Hindlimb muscle (tissue), 1 donor: ENCODE results near the gene ANGPTL5. TPM values are rescaled to one million over a fixed set of nuclear protein-coding genes. Genes with fewer than 3 reads are reported as not detected.
A peak's percentile ranks its signal among the peaks of the same experiment; 100 is the strongest.
"Not testable (repeated sequence)": the region's sequence is repeated elsewhere in the genome, so short reads cannot be mapped to it uniquely, and the experiment has no call there.

Experiments used
- DNase-seq: peaks from one replicate; pipeline ENCODE4 v3.0.0-alpha.2; 2013
- polyA plus RNA-seq: library from polyadenylated mRNA; unstranded; fragments of 120-200 nt; gene quantifications from one replicate; pipeline ENCODE4 v1.2.1, GENCODE V29; 2013; ENCODE audit not compliant: insufficient read length

ANGPTL5 gene
- not detected for polyA plus RNA-seq

DNA sequence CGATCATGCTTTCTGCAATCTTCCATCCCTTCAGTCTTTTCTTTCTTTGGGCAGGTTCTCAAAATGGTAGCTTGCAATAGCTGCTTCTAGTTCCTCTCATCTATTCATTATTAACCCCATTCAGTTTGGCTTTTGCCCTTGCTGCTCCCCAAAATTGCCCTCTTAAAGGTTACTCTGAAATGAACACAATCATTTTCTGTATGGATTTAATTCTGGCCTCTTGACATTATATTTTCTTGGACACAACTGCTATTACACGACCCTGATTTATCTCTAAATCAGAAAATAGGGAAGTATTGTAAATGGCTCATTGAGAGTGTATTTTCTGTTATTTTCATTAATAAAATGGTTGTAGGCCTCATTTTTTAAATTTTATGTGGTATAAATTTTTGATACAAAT lies at the start of gene ANGPTL5:
ANGPTL5 (minus strand) TSS at position 101 of the 400 bp plus-strand sequence. CDS start 8,613 bp downstream, outside the sequence.
- DNase-seq, result no peak

DNA sequence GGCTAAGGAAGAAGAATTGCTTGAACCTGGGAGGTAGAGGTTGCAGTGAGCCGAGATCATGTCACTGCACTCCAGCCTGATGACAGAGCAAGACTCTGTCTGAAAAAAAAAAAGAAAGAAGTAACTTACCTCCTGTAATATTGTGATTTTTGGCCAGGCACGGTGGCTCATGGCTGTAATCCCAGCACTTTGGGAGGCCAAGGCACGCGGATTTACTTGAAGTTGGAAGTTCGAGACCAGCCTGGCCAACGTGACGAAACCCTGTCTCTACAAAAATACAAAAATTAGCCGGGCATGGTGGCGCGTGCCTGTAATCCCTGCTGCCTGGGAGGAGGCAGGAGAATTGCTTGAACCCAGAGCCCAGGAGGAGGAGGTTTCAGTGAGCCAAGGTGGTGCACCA lies 47.9 kb upstream of the ANGPTL5 start:
- not testable (repeated sequence) for DNase-seq

DNA sequence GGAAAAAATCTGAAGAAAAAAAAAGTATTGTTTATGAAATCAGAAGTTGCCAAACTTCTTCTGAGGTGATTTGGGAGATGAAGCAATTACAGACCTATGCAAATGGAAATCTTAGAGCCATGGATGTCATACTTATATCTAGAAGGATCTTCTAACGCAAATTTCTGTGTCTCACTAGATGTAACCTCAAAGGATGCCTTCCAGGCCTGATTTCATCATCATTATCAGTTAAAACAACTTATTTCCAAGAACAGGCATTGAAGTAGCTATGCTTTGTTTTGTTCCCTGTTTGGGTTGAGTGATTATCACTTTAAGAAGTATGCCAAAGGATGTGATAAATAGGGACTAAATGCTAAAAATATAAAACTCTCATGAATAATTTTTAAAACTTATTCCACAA lies 43.9 kb upstream of the ANGPTL5 start:
- no peak for DNase-seq

DNA sequence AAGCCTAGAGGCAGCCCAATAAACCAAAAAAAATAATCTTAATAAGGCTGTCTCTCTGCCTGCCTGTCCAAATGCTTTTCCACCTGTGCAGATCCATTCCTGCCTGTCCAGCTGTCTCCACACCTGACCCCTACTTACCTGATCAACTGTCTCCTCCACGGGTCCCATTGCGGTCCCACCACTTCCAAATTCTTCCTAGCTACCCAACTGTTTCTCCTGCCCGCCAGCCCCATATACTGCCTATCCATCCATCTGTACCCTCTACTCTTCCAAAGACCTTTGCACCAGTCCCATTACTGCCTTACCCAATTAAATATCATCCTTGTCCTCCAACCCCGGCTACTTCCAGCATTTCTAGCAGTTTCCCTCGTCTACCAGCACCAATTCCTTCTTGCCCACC lies 39.4 kb upstream of the ANGPTL5 start:
- no peak for DNase-seq

DNA sequence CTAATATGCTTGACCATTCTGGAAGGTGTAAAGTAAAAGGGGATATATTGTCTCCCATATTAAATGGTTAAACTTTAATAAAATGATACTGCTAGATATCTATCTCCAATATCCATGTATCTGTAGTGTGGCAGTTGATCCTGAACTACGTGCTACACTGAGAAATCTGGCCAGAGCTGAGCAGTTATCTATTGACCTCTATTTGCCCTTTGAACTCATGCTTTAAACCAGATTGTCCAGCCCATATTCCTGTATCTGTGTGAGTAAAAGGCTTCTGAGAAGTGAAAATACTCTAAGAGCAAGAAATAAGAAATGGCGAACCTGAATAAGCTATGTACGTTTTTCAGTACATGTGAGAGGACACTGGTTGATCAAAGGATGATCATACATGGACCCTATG lies 39.0 kb upstream of the ANGPTL5 start:
- DNase-seq, result no peak

DNA sequence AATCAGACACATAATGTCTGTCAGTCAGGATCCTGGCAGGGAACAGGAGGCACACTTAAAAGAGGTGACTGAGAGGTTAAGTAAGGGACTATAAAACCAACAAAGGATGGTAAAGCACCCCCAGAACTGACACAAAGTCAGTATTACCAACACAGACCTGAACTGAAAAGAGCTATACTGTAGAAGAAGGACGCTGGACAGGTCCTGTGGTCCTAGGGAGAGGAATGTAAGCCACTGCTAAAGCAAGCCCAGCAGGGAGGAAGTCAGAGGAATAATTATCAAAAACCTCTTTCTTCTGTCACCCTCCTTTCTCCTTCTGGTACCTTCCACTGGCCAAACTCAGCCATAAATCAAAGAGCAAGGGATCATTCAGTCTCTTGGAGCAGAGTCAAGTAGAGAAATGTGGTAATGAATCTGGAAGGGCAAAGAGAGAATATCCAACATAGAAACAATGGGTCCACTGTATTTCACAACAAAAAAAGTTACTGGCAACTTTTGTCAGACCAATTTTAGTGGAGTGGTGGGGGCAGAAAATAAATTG lies 33.4 kb upstream of the ANGPTL5 start:
- no peak for DNase-seq

DNA sequence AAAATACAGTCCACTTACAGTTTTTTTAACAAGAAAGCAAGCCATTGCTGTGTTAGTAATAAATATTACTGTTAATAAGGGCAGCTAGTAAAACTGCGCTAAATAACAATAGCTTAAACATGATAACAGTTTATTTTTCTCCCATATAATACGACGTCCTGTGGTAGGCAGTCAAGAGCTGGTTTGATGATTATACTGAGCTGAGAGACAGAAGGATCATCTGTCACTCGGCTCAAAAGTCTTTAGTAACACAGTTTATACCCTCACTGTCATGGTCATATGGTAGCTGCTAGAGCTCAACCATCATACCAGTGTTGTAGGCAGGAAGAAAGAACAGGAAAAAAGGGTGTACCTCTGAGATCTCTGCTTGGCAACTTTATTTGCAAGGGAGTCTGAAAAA lies 29.1 kb upstream of the ANGPTL5 start:
- DNase-seq, result no peak

DNA sequence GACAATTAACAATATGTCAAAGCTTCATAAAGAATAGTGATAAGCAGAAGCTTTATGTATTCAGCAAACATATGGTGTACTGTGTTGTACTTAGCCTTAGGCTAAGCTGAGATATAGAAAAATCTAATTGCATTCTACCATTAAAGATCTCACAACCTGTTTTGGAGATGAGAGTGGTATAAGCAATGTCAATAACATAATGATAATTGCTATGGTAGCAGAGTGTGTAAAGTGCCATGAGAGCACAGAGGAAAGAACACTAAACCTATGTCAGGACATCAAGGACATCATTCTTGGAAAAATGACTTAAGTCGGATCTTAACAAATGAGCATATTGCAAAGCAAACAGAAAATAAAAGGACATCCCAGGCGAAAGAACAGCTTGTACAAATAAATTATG lies 28.6 kb upstream of the ANGPTL5 start:
- DNase-seq, result no peak

DNA sequence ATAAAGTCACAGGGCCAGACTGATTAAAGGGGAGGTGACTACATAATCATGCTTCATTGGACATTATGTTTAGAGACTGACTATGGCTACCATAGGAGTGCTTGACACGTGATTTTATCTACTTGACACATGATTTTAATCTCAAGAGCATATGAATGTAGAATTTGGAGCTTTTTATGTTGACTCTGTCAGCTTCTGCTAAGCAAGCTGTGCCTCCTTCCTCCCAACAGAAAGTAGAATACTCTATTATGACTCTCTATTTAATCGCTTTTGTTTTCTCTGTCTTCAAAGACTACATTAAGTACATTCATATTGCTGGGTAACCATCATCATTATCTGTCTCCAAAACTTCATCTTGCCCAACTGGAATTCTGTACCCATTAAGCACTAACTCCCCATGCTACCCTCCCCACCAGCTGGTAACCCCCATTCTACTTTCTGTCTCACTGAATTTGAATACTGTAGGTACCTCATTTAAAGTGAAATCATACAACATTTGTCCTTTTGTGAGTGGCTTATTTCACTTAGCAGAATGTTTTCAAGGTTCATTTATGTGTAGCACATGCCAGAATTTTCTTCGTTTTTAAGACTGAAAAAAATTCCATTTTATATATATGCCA lies 24.7 kb upstream of the ANGPTL5 start:
- no peak for DNase-seq

DNA sequence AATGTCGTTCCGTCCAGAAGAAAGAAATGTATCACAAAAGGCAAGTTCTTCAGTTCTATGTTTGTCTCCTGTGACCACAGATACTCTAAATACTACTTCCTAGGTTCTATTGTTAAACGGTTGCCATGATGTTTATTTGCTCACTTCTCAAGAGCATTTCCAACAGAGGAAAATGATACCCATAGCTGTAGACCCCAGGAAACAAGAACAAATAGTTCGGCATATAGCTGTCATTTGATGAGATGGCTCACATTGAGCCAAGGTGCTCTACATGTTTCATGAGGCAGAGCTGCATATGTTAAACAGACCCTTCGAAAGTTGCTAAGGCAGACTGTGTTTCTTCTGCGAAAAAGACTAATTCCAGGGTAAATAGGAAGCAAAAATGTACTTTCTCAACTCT lies 15.4 kb upstream of the ANGPTL5 start:
- DNase-seq, result no peak

DNA sequence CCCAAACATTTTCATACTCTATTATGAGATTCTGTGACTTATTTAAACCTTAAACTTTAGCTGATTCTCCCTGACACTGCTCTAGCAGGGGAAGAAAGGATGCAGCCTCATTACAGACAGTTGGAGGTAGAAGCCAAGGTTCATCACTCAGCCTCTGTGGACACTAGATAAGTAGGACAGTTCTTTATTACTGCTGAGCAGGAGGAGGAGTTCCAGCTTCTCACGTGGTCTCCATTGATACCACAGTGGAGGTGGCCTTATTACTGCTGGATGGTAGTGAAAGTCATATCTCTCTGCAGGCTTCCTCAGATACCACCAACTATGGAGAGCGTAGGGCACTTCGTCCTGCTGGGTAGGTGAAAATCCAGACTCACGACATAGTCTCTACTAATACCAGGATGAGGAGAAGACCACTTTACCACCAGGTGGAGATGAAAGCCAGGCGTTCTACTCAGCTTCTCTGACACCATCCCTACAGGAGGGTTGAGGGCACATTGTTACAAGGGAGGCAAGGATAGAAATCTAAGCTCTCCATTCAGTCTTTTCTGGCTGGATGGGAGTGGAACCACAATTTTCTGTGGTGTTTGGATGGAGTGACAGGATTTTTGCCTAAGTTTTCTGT lies 13.1 kb upstream of the ANGPTL5 start:
- DNase-seq, result no peak

DNA sequence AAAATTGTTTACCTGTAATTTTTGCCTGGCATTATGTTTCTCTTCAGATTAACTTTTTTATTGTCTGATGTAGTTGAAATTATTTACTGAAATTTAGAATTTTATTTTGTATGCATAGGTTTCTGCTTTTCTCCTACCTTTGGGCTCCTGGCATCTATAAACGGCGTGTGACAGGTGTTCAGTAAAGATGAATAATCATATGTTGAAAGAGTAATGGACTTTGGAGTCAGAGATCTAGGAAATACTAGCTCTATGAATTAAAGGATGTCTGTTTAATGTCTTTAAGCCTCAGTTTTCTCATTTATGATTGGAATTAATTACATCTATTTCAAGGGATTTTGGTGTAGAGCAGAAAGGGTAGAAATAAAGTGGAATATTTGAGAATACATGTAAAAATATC lies 7.2 kb upstream of the ANGPTL5 start:
- no peak for DNase-seq

DNA sequence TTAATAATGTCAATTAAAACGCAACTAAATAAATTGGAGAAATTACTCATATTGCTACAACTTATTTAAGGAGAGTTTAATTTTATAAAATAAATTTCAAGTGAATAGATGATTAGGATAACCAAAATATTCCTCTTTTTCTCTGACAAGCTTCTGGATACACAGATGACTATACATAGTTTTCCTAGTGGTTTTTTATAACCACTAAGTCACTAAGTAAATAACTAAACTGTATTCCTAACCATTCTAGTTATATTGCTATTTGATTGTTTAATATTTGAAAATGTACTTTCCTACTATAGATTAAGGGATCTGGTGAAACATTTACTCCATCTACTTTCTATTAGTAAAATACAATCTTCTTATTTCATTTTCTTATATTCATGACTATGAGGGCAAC lies 4.7 kb upstream of the ANGPTL5 start:
- no peak for DNase-seq

DNA sequence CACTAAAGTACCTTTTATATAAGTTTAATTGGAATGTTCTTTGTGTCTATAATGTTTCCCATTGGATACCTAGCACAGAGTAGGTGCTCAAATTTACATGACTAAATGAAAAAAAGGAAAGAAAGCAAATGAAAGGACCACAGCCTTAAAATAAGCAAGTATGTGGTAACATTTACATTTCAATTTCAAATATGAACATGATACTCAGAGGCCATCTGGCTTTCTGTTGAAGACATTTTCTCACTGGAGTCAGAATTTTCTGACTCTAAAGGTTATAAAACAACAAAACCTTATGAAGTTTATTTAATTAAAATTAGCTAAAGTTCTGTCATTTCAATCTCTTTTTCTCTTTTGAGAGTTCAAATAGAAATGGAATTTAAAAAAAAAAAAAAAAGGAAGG lies 904 bp upstream of the ANGPTL5 start:
- DNase-seq, result no peak

DNA sequence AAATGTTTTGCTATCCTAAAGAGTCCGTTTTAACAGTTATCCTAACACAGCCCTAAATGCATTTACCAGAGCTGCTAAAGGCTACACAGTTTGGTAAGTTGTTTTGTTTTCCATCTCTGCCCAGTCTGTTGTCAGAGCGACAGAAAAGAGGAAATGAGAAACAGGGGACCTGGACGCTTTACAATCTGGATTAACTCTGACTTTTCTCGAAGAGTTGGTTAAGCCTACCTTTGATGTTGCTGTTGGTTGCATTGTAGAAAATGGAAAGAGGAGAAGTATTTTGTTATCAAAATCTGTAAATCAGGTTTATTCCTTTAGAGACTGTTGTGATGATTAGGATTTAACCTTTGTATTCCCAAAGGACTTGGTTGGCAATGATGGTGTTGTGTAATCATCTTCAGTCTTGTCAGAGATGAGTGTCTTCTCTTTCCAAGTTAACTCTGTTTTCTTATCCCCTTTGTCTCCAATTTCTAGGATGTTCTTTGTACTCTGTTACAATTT lies 481 bp downstream of the ANGPTL5 start:
- peak; percentile 73 for DNase-seq

DNA sequence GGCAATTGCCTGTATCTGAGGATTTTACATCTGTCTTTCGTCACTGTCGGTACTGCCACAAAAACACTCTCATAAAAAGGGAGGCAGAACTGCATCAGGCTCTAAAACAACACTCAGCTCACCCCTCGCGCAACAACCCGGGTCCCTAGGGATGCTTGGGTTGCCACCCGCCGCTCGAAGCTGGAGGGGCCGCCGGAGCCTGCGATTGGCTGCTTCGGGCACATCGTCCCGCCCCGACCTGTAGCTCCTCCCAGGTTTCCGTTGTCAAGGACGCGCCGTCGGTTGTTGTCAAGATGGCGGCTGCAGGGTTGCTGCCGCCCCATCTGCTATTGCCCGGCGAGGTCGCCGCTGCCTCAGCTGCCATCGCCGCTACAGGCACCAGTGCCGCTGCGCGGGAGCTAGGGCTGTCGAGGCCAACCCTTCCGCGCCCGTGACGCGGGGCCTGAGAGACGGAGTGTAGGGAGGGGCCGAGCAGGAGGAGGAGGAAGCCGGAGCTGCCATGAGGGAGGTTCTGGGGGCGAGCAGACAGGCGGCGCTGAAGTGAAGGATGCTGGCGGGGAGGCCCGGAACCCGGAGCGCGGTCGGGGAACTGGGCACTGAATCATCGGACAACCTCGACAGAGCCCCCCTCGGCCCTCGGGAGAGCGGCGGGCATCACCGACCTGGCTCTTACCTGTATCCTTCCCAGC lies 1.4 kb downstream of the ANGPTL5 start, which contains the start of gene CEP126:
CEP126 (plus strand) TSS at position 273 of the 689 bp plus-strand sequence; CDS start at position 548, 275 bp downstream.
- peak; percentile 95 for DNase-seq

DNA sequence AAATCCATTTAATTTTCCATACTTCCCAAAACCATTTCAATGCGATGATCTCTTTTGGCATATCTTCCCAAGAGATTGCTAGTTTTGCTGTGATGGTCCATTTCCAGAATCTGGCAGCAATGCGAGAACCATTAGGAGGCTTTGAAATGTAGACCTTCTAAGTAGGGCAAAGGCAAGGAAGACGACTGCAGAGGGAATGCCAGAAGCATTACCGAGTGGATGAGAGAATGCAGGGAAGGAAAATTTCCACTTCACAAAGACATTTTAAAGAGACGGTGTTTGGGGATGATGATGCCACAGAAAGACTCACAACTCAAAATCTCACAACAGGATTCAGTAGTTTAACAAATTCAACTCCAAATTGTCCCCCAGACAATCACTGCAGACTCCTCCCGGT lies 2.0 kb downstream of the ANGPTL5 start:
- peak; percentile 72 for DNase-seq

DNA sequence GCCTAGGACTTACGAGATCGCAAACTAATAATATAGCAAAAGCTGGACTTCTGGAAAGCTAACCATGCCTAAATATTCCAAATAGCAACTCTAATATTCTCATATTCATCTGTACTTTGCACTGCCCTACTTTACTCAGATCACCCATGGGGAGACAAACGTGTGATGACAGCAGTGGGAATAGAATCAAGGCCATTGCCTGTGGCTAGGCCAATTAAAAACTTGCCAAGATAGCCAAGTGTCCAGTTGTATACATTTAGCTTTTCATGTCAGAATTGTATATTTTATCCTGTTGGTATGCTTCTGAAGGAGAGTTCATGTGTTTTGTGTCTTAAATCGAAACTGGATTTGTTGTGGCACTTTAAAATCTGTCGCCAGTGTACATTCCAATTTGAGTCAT lies 2.7 kb downstream of the ANGPTL5 start:
- no peak for DNase-seq

DNA sequence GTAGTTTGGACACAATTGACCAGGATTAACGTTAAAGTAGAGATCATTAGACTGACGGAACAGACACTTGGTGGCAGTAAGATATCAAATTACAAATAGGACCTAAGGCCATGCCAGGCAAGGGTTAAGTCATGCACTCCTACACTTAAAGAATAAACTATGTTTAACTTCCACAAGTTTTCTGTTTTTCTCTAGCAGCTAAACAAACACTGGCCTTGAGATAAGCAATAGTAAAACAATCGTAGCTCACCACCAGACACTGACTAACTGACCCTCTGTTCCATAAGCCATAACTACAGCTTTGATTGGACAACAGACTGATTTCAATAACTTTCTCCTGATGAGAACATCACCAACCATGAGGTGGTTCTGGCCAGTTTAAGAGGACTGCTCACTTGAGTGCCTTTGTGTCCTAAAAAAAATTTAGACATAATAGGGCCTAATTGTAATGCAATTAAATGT lies 3.5 kb downstream of the ANGPTL5 start:
- DNase-seq, result no peak

DNA sequence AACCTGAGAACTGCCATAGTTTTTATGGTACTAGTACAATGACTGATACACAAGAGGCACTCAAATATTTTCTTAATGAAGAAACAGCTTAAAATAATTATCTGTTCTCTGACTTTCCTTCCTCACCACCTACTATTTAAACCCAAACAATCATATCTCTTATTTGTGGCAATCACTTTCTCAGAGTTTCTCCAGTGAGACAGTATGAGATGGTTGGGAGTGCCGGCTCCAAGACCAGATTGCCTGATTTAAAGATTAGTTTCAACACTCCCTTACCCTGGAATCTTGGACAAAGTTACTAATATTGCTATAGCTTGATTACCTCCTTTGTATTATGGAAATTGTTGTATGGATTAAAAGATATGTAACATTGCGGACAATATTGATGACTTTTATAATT lies 7.2 kb downstream of the ANGPTL5 start:
- no peak for DNase-seq

DNA sequence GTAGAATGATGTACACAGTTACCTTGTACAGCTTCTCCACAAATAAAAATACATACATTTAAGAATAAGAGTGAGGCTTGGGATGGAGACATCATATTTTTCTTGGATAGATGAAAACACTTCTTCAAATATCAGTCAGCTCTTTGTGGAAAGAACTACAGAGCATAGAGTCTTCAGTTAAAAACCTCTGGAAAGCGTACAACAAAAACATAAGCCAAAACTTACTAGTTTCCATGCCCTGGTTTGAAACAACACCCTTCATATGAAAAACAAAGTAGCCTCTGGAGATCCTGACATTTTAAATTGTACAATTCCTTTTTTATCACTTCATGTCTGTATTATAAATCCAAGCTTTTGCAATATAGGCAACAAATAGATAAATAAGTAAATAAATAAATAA lies 8.5 kb downstream of the ANGPTL5 start:
- DNase-seq, result peak; percentile 47

DNA sequence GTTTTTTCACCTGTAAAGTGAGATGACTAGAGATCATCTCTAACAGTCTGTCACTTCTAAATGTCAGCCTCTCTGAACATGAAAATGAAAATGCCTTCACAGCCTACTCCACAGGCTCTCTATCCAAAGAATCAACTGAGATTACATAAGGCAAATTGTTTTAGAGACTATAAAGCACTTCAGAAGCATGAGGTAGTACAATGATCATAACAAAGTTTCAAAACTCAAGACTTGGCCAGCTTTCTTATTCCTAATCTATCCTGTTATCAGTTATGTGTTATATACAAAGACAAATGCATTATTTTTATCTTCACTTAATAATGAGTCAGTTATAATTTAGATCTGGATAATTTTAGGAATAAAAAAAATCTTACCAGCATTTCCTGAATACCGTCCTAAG lies 21.8 kb downstream of the ANGPTL5 start:
- no peak for DNase-seq

DNA sequence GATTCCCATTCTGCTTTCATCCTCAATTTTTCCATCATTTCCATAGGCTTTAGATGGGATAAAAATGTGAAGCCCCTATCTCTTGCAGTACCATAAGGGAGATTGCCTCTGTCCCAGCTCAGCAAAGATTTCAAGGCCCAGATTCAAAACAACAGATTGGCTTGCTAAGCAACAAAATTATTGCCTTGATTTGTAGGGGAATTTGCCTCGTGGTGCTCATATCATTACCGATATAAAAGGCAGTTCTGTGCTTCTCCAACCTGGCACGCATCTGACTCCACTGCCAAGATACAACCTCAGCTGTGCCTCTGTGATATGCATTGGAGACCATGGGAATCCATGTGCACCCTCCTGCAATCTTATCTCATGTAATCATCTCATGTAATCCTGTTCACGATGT lies 26.6 kb downstream of the ANGPTL5 start:
- no peak for DNase-seq
